HG03457 (cell line): ENCODE measurements around the gene TFDP1.

Experiments
- ATAC-seq: cut with Tn5 transposase; IDR thresholded peaks from one replicate; pipeline ENCODE4 v1.9.1; 2021; ENCODE audit warnings: moderate number of reproducible peaks; ENCODE audit not compliant: unreplicated experiment

Gene TFDP1

GRCh38 chr13:113628291-113629270 lies 44.0 kb downstream of the TFDP1 start:
- no peak for ATAC-seq

- ATAC-seq = no peak
Measured at GRCh38 chr13:113629866-113630265, 45.3 kb downstream of the TFDP1 start.

GRCh38 chr13:113630296-113630695 lies 45.7 kb downstream of the TFDP1 start:
- no peak for ATAC-seq

DNA sequence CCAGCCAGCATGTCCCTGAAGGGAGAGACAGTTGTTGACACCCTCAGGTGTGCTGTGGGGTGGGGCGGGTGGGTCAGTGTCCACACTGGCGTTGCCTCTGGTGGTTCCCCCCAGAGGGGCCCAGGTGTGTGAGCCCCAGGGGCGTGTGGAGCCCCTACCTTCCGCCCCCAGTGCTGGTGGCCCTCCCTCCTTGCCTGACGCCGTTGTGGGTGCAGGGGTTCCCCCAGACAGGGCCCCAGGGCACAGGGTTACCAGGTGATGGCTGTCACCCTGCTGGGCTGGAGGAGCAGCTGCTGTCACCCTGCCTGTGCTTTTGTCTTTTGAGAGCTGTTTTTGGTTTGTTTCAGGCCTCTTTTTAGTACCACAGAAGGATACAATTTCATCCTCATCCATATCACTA lies 46.3 kb downstream of the TFDP1 start:
- no peak for ATAC-seq

GRCh38 chr13:113631341-113632095 lies 47.0 kb downstream of the TFDP1 start:
- ATAC-seq = no peak

DNA sequence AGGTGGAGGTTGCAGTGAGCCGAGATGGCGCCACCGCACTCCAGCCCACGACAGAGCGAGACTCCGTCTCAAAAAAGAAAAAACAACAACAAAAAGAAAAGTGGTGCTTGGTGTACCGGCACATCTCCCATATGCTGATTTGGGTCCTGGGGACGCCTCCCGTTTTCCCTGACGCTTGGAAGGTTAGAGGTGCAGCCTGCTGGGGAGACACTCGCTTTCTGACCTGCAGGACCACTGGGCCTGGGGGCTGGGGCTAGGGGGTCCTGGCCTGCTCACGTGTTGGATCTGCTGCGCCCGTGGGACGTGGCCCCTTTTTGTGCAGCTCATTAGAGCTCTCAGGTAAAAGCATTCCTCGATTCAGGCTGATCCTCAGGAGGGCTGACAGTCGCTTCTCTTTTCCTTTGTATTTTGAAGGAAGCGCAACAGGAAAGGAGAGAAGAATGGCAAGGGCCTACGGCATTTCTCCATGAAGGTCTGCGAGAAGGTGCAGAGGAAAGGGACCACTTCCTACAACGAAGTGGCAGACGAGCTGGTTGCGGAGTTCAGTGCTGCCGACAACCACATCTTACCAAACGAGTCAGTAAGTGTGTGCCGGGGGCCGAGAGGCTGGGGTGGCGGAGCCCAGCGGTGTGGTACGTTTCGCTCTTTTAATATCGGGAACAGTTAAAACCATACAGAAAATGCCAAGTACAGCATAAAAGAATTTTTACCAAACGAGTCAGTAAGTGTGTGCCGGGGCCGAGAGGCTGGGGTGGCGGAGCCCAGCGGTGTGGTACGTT lies 48.3 kb downstream of the TFDP1 start:
- no peak for ATAC-seq

DNA sequence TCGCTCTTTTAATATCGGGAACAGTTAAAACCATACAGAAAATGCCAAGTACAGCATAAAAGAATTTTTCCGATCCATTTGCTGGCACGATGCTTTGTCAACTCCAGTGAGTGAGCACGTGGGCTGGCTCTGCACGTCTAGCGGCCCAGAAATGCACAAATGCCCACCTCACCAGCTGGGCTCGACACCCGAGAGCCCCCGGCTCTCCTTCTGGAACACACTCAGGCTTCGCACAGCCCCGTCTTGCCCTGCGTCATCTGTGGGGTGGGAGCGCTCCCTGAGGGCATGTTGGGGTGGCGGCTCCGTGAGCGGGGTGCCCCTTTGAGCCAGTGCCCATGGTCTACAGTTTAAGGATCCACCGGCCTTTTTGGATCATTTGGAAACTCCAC lies 48.9 kb downstream of the TFDP1 start:
- ATAC-seq = no peak

DNA sequence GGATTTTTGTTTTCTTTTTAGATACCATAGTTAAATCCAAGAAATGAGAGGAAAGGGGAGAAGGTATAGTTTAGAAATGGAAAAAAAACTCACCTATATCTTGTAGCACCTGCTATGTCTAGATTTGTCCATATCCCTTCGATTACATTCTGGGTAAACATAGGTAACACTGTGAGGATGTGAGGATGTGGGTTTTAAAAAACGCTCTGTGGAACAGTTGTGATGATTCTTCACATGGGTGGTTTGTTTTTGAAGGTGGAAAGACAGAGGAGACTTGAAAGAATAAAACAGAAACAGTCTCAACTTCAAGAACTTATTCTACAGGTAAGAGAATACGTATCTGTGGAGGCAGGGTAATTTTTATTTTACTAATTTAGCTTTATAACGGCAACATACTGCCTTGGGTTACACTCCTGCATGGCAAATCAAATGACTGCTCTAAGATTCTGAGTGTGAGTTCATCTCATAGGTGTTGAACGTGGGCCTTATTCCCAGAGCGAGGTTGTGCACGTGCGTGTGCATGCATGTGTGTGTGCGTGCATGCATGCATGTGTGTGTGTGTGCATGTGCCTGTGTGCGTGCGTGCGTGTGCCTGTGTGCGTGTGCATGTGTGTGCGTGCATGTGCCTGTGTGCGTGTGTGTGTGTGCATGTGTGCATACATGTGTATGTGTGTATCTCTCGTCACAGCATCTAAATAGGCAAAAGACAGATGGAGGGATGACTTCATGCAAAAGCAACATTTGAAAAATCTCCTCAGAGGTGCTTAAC lies 49.9 kb downstream of the TFDP1 start:
- no peak for ATAC-seq

GRCh38 chr13:113635048-113635420 lies 50.5 kb downstream of the TFDP1 start:
- ATAC-seq = no peak

DNA sequence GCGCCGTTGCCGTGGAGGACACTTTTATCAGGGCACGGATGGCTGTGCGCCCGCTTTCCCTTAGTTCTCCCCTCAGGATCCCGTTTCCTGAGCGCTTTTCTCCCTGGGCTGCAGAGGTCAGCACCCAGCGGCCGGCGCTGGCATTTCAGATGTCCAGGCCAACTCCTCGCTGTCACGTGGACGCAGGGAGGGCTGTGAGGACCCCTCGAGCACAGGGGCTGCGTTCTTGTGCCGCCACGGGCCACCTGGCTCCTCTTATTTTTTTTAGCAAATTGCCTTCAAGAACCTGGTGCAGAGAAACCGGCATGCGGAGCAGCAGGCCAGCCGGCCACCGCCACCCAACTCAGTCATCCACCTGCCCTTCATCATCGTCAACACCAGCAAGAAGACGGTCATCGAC lies 51.2 kb downstream of the TFDP1 start:
- ATAC-seq = no peak

DNA sequence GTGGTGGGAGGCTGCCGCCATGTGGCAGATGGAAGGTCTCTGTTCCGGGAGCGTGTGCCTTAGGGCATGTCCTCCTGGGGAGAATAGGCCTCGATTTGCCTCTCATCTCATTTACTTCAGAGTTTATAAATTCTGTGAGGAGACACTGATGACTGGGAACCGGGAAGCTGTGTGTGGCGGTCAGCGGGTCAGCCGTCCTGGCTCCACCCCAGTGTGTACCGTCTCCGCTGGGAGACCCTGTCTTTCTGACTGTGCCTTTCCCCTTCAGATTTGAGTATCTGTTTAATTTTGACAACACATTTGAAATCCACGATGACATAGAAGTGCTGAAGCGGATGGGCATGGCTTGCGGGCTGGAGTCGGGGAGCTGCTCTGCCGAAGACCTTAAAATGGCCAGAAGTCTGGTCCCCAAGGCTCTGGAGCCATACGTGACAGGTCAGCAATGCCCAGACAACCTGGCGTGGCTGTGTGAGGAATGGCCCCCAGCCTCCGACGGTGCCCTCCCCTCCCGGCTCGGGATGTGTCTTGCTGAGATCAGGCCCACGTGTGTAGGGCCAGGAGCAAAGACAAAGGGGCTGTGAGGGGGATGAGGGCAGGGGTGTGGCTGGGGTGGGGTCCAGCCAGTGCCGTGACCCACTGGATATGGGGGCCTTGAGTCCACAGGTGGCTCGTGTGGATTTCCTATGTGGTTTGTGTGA lies 51.9 kb downstream of the TFDP1 start:
- ATAC-seq = no peak

- ATAC-seq = no peak
Measured at GRCh38 chr13:113637262-113638160, 53.0 kb downstream of the TFDP1 start.

- ATAC-seq = no peak
Measured at GRCh38 chr13:113638173-113638746, 53.7 kb downstream of the TFDP1 start.

DNA sequence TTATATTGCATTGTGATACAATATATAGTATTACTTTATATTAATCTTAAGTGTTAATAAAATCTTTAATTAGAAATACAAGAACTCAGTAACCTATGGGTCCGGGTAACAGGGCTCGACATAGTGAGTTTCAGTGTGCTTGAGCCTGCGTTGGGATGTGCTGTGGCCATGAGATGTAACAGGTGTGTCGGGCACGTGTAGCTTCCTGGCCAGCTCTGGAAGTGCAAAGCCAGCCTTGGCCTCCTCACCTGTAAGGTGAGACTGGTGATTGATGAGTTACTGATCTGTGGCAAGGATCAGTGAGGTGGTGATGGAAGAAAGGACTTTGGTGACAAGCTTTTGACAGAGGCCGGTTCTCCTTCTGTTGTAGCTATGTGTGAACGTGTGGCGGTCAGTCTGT lies 54.3 kb downstream of the TFDP1 start:
- ATAC-seq = no peak

GRCh38 chr13:113639616-113640262 lies 55.2 kb downstream of the TFDP1 start:
- ATAC-seq = no peak

DNA sequence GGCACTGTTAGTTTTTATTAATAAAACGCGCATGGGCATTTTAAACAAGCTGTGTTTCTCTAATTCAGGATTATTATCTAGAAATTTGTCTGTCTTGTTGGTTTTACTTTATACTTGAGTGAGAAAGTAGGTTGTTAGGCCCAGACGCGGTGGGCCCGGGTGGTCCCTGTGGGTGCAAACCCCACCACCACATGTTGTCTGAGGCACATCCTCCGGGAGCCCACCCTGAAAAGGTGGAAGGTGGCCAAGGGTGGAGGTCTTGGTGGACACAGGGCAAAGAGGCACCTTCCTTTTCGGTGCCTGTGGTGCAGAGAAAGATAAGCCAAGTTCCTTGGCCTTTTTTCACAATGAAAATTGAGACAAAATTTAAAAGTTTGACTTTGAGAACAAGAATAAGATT lies 56.9 kb downstream of the TFDP1 start:
- no peak for ATAC-seq

GRCh38 chr13:113642563-113642962 lies 58.0 kb downstream of the TFDP1 start:
- ATAC-seq = no peak

GRCh38 chr13:113643593-113643992 lies 59.0 kb downstream of the TFDP1 start:
- no peak for ATAC-seq
